Heart right ventricle (tissue), 16 donors: ENCODE data around the gene L3MBTL2. TPM values are rescaled to one million over a fixed set of nuclear protein-coding genes. Genes with fewer than 3 reads are reported as not detected.

Experiments used
- ATAC-seq, 8 donors: fragments of 200-7000 bp; cut with Tn5 transposase; one replicate each; pipeline ENCODE4 v1.9.1; 2020; ENCODE audit warnings: mild to moderate bottlenecking in 8 of 8, moderate library complexity in 8 of 8, moderate number of reproducible peaks in 1 of 8
- DNase-seq, 2 donors: peaks; one replicate each; pipeline ENCODE4 v3.0.0-alpha.2; 2020
- H3K27ac ChIP-seq, 10 donors: fragments of 200-600 bp; sonication (generic) in 2 of 10; one replicate each; pipeline versions ENCODE4 v1.5.0 to v1.8.0; 2020 to 2022; ENCODE audit warnings: mild to moderate bottlenecking in 3 of 10
- H3K27me3 ChIP-seq, 7 donors: fragments of 200-600 bp; one replicate each; pipeline ENCODE4 v1.8.0; 2021 to 2022; ENCODE audit warnings: mild to moderate bottlenecking in 2 of 7
- H3K36me3 ChIP-seq, 9 donors: fragments of 200-600 bp; sonication (generic) in 1 of 9; one replicate each; pipeline versions ENCODE4 v1.5.0 to v1.8.0; 2020 to 2022; ENCODE audit warnings: mild to moderate bottlenecking in 2 of 9
- H3K4me1 ChIP-seq, 9 donors: fragments of 200-600 bp; sonication (generic) in 1 of 9; one replicate each; pipeline versions ENCODE4 v1.5.0 to v1.8.0; 2020 to 2022; ENCODE audit warnings: mild to moderate bottlenecking in 4 of 9
- H3K4me3 ChIP-seq, 10 donors: fragments of 200-600 bp; sonication (generic) in 2 of 10; one replicate each; pipeline versions ENCODE4 v1.5.0 to v1.8.0; 2020 to 2022; ENCODE audit warnings: mild to moderate bottlenecking in 7 of 10, moderate library complexity in 2 of 10
- H3K9me3 ChIP-seq, 11 donors: fragments of 200-600 bp in 10 of 11; sonication (generic) in 2 of 11; one replicate each; pipeline versions ENCODE4 v1.5.0 to v1.8.0; 2013 to 2022; ENCODE audit warnings: mild to moderate bottlenecking in 2 of 11, control low read depth in 1 of 11, moderate library complexity in 1 of 11
- WGBS, 2 donors: extraction: QIAGEN DNeasy Blood & Tissue Kit; methylation state at CpG; one replicate each; pipeline ENCODE4 v1.1.7; 2013; ENCODE audit warnings: inconsistent platforms in 1 of 2; 5-methylcytosine and 5-hydroxymethylcytosine counted together
- intact Hi-C, 10 donors: fragments of 100-400 bp; cut with DNase I; formaldehyde crosslinking; loops; one replicate each; pipeline versions ENCODE4 v1.11.1 to v1.14.2; 2022
- polyA plus RNA-seq, 2 donors: library from polyadenylated mRNA; stranded (reverse); fragments of 200-250 nt; gene quantifications; one replicate each; pipeline ENCODE4 v1.2.3, GENCODE V29; 2013
- total RNA-seq, 10 donors: library from RNA; stranded (reverse); fragmentation: NEBNext Ultra II Directional in 3 of 10; extraction: Animal tissue kit (Norgen Biotek cat#: 25700) in 3 of 10; gene quantifications; one replicate each; pipeline versions ENCODE4 v1.2.1 to v1.2.4, GENCODE V29; 2021 to 2023
- TF ChIP-seq, protein P1 (sequence below), 9 donors: fragments of 200-600 bp; sonication (generic) in 2 of 9; IDR thresholded peaks; one replicate each; pipeline versions ENCODE4 v1.5.0 to v1.8.0; 2021 to 2022; ENCODE audit warnings: antibody characterized with exemption in 9 of 9, mild to moderate bottlenecking in 5 of 9, moderate library complexity in 1 of 9
- donor health status: Arrhythmogenic right ventricular cardiomyopathy.
- donor health status: ischemic (EF 13 %, LVEDD 7.1; RV severe dilation, severe dysfunction).
- donor health status: healthy with polysubstance abuse.
- donor health status: DM: no; HTN: yes; CAD: no.
- donor health status: DM: no; HTN: no; CAD: no.
- donor health status: ischemic (EF 25% LVEDD 6.9; RV normal size, moderate dysfunction).
- donor health status: ischemic (EF 25% LVEDD 5.7; RV mildly dilated, moderate dysfunction).
- donor health status: healthy.
- donor health status: DM: yes; HTN: yes; CAD: no.
- donor health status: Ischemic cardiomyopathy.
- donor health status: ischemic (EF 35%, LVEDD 5.7; RV mildly dilated, moderate dysfunction).
- donor health status: nonischemic (EF 11% LVEDD 7.7; RV severe dilation, severe dysfunction).
- donor health status: DM: yes; HTN: yes; CAD: no.
- donor health status: PGD.
- donor health status: ischemic (EF 29% LVEDD 5.4; RV normal size, mild dysfunction).
- donor health status: nonischemic (EF 23%, LVEDD 6.1; RV moderate dilation, normal function).

Gene L3MBTL2
- total and polyA plus RNA-seq, 12 donors = 10.0 to 18.5 (median 15.1) TPM

DNA sequence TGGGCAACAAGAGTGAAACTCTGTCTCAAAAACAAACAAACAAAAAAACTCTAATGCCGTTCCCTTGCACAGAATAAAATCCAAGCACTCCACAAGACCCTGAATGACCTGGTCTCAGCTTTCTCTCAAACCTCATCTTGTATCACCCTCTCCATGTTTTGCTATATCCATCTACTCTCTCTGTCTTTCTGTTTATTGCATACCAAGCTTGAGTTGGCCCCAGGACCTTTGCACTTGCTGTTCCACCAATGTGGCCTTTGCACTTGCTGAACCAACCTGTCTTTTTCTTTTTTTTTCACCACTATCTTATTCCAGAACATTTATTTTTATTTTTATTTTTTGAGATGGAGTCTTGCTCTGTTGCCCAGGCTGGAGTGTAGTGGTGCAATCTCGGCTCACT is 2.0 kb upstream of the L3MBTL2 start:
- peaks cover 0 to 10% (median 0%) of the 10 kb centered on the region in 9 donors for H3K36me3 ChIP-seq
- peaks cover 5 to 21% (median 14%) of the 10 kb centered on the region in 9 donors for H3K4me1 ChIP-seq
- intact Hi-C loops = no loop called here
- H3K27ac ChIP-seq = no peak overlapping the region
- no peak overlapping the region for H3K4me3 ChIP-seq
- WGBS, 2 donors = 94 to 95% methylated on average over 2 of the region's 2 CpGs
- no peak for DNase-seq
- TF ChIP-seq, protein P1, sequence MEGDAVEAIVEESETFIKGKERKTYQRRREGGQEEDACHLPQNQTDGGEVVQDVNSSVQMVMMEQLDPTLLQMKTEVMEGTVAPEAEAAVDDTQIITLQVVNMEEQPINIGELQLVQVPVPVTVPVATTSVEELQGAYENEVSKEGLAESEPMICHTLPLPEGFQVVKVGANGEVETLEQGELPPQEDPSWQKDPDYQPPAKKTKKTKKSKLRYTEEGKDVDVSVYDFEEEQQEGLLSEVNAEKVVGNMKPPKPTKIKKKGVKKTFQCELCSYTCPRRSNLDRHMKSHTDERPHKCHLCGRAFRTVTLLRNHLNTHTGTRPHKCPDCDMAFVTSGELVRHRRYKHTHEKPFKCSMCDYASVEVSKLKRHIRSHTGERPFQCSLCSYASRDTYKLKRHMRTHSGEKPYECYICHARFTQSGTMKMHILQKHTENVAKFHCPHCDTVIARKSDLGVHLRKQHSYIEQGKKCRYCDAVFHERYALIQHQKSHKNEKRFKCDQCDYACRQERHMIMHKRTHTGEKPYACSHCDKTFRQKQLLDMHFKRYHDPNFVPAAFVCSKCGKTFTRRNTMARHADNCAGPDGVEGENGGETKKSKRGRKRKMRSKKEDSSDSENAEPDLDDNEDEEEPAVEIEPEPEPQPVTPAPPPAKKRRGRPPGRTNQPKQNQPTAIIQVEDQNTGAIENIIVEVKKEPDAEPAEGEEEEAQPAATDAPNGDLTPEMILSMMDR (IDR thresholded peaks at IDR 0.05) = no peak
- ATAC-seq = no peak
- H3K9me3 ChIP-seq = no peaks in the 10 kb centered on the region
- no peaks in the 10 kb centered on the region for H3K27me3 ChIP-seq

GRCh38 chr22:41204066-41204465 is 1.0 kb upstream of the L3MBTL2 start:
- no peak overlapping the region for H3K4me3 ChIP-seq
- WGBS, 2 donors = 60 to 66% methylated on average over 6 of the region's 6 CpGs
- H3K36me3 ChIP-seq = peaks cover 0 to 20% (median 2%) of the 10 kb centered on the region in 9 donors
- ATAC-seq (no peak), DNase-seq (no peak)
- H3K4me1 ChIP-seq = peaks cover 0 to 12% (median 9%) of the 10 kb centered on the region in 9 donors
- no peaks in the 10 kb centered on the region for H3K27me3 ChIP-seq
- no peak overlapping the region for H3K27ac ChIP-seq
- TF ChIP-seq, protein P1 (IDR thresholded peaks at IDR 0.05) = no peak
- no peaks in the 10 kb centered on the region for H3K9me3 ChIP-seq
- intact Hi-C loops = no loop called here

GRCh38 chr22:41206719-41207118 is 1.6 kb downstream of the L3MBTL2 start:
- no peak overlapping the region for H3K4me3 ChIP-seq
- WGBS, 2 donors = 91 to 92% methylated on average over 9 of the region's 9 CpGs
- ATAC-seq (no peak), DNase-seq (no peak)
- H3K27ac ChIP-seq = no peak overlapping the region
- no peaks in the 10 kb centered on the region for H3K27me3 ChIP-seq
- peaks cover 0 to 42% (median 10%) of the 10 kb centered on the region in 9 donors for H3K36me3 ChIP-seq
- H3K9me3 ChIP-seq = no peaks in the 10 kb centered on the region
- TF ChIP-seq, protein P1 (IDR thresholded peaks at IDR 0.05) = no peak
- intact Hi-C loops = loop anchor here in 1 of 10 donors (5.0 kb wide), 1 partner anchor 81 kb away; the partner anchor contains the start of gene RANGAP1
- peaks cover 0 to 12% (median 9%) of the 10 kb centered on the region in 9 donors for H3K4me1 ChIP-seq

- TF ChIP-seq, protein P1 (IDR thresholded peaks at IDR 0.05) = no peak
- Histone ChIP-seq H3K4me3 (peak overlapping the region in 2 of 10 donors; percentile 30 to 45), H3K36me3 (peaks cover 0 to 69% (median 32%) of the 10 kb centered on the region in 9 donors), H3K9me3 (no peaks in the 10 kb centered on the region), H3K27ac (peak overlapping the region in 6 of 10 donors; percentile 77 to 89 (median 82)), H3K27me3 (no peaks in the 10 kb centered on the region), H3K4me1 (peaks cover 12 to 40% (median 27%) of the 10 kb centered on the region in 9 donors)
- ATAC-seq (no peak), DNase-seq (no peak)
- WGBS, 2 donors = 97 to 98% methylated on average over 10 of the region's 10 CpGs
- intact Hi-C loops = no loop called here
These were observed 10.3 kb downstream of the L3MBTL2 start for GRCh38 chr22:41215409-41215808.
